K562 (cell line): Measurements from ENCODE around the gene EGFR. TPM values are rescaled to one million over a fixed set of nuclear protein-coding genes. Genes with fewer than 3 reads are reported as not detected.

Source experiments
- DIDO1 ChIP-seq: fragments of 450-650 bp; IDR thresholded peaks from 2 replicates; pipeline ENCODE4 v1.6.1; 2016; ENCODE audit warnings: low read depth, missing biosample characterization, missing genetic modification characterization
- FOXJ3 ChIP-seq: sonication (generic); formaldehyde crosslinking; IDR thresholded peaks from 2 replicates; pipeline ENCODE4 v1.4.0; 2020; ENCODE audit warnings: mild to moderate bottlenecking, missing genetic modification reagents
- HDAC8 ChIP-seq: fragments of 450-650 bp; IDR thresholded peaks from 2 replicates; pipeline ENCODE4 v1.6.1; 2016; ENCODE audit warnings: mild to moderate bottlenecking, missing genetic modification characterization, moderate library complexity, missing compliant biosample characterization
- NUFIP1 ChIP-seq: fragments of 450-650 bp; IDR thresholded peaks from 2 replicates; pipeline ENCODE4 v1.6.1; 2018; ENCODE audit not compliant: partially characterized antibody
- POU5F1 ChIP-seq: fragments of 150-350 bp; IDR thresholded peaks from 2 replicates; pipeline ENCODE4 v1.6.1; 2014; ENCODE audit warnings: borderline replicate concordance, low read length, low read depth, mild to moderate bottlenecking; ENCODE audit not compliant: partially characterized antibody
- polyA plus RNA-seq, 8 experiments: library from polyadenylated mRNA; depleted of rRNA in 4 of 8; stranded (reverse) in 5 of 8; unstranded in 3 of 8; fragments of >200 nt; fragmentation: Nextera tagmentation in 2 of 8; fragmentation: Illumina TruSeq in 1 of 8; extraction: Ambion mirVana in 2 of 8; extraction: Trizol in 1 of 8; gene quantifications; 2 replicates each; pipeline versions ENCODE4 v1.2.1 to v1.2.3, GENCODE V29; 2011 to 2014; ENCODE audit warnings: inconsistent platforms in 1 of 8, missing spikeins in 1 of 8
- total RNA-seq, 7 experiments: library from RNA; depleted of rRNA in 6 of 7; stranded (reverse); fragments of >200 nt in 6 of 7; fragmentation: Illumina TruSeq in 2 of 7; extraction: Trizol in 2 of 7; gene quantifications; 2 replicates each; pipeline versions ENCODE4 v1.2.1 to v1.2.3, GENCODE V29; 2011 to 2021; ENCODE audit warnings: low replicate concordance in 1 of 7
- TF ChIP-seq, protein P1 (sequence below): fragments of 450-650 bp; formaldehyde crosslinking; IDR thresholded peaks from 2 replicates; pipeline ENCODE4 v1.4.0; 2020; ENCODE audit warnings: mild to moderate bottlenecking, moderate library complexity
- TF ChIP-seq, protein P2 (sequence below): fragments of 250-450 bp; sonication (Bioruptor Pico); IDR thresholded peaks from 2 replicates; pipeline ENCODE4 v1.5.0; 2022; ENCODE audit warnings: mild to moderate bottlenecking
- TF ChIP-seq, protein P3 (sequence below): fragments of 450-650 bp; IDR thresholded peaks from 2 replicates; pipeline ENCODE4 v1.6.1; 2016
- TF ChIP-seq, protein P4 (sequence below), 2 experiments: fragments of 450-650 bp in 1 of 2; sonication (generic) in 1 of 2; formaldehyde crosslinking in 1 of 2; IDR thresholded peaks; 2 replicates each; pipeline versions ENCODE4 v1.7.1 to v1.9.0; 2016 to 2022; ENCODE audit warnings: inconsistent platforms in 1 of 2, mild to moderate bottlenecking in 1 of 2, missing genetic modification reagents in 1 of 2
- TF ChIP-seq, protein P5 (sequence below), 3 experiments: IDR thresholded peaks in 2 of 3; conservative IDR thresholded peaks in 1 of 3; 2 replicates each; pipeline ENCODE4 v1.5.1; 2011 to 2012; ENCODE audit warnings: low read length in 3 of 3, mild to moderate bottlenecking in 3 of 3, control low read depth in 2 of 3, improper control_type of control experiment in 1 of 3, inconsistent platforms in 1 of 3, low read depth in 1 of 3, mixed read lengths in 1 of 3, moderate library complexity in 1 of 3; ENCODE audit not compliant: insufficient read depth in 2 of 3

EGFR gene
- total and polyA plus RNA-seq, 9 of the 15 experiments (the other 6 are each of a cell fraction or from before 2014, with no cell fraction given), result 0.13 TPM; not detected in 8

DNA sequence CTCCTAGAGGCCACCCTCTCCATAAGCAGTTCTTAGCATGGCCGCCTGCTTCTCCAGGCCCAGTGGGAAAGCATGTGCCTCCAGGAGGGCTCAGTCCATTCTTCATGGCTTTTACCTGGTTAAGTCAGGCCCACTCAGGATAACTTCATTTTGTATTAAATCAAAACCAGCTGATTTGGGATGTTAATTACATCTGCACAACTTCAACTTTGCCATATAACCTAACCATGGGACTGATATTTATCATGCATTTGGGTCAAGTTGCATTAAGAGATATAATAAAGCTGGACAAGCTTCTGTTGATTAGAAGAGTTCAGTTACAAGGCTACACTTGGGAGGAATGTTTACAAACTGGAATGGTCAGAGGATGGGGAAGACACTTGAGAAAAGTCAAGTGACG is 65.5 kb downstream of the EGFR start (continued):
- TF ChIP-seq, protein P1, sequence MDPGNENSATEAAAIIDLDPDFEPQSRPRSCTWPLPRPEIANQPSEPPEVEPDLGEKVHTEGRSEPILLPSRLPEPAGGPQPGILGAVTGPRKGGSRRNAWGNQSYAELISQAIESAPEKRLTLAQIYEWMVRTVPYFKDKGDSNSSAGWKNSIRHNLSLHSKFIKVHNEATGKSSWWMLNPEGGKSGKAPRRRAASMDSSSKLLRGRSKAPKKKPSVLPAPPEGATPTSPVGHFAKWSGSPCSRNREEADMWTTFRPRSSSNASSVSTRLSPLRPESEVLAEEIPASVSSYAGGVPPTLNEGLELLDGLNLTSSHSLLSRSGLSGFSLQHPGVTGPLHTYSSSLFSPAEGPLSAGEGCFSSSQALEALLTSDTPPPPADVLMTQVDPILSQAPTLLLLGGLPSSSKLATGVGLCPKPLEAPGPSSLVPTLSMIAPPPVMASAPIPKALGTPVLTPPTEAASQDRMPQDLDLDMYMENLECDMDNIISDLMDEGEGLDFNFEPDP (CRISPR knock-in tag), result no peak
- TF ChIP-seq HDAC8, result no peak
- no peak for TF ChIP-seq POU5F1
- TF ChIP-seq FOXJ3 (CRISPR knock-in tag), result no peak
- TF ChIP-seq NUFIP1, result no peak
- TF ChIP-seq, protein P2, sequence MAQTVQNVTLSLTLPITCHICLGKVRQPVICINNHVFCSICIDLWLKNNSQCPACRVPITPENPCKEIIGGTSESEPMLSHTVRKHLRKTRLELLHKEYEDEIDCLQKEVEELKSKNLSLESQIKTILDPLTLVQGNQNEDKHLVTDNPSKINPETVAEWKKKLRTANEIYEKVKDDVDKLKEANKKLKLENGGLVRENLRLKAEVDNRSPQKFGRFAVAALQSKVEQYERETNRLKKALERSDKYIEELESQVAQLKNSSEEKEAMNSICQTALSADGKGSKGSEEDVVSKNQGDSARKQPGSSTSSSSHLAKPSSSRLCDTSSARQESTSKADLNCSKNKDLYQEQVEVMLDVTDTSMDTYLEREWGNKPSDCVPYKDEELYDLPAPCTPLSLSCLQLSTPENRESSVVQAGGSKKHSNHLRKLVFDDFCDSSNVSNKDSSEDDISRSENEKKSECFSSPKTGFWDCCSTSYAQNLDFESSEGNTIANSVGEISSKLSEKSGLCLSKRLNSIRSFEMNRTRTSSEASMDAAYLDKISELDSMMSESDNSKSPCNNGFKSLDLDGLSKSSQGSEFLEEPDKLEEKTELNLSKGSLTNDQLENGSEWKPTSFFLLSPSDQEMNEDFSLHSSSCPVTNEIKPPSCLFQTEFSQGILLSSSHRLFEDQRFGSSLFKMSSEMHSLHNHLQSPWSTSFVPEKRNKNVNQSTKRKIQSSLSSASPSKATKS (CRISPR knock-in tag), result no peak
- TF ChIP-seq, protein P3, sequence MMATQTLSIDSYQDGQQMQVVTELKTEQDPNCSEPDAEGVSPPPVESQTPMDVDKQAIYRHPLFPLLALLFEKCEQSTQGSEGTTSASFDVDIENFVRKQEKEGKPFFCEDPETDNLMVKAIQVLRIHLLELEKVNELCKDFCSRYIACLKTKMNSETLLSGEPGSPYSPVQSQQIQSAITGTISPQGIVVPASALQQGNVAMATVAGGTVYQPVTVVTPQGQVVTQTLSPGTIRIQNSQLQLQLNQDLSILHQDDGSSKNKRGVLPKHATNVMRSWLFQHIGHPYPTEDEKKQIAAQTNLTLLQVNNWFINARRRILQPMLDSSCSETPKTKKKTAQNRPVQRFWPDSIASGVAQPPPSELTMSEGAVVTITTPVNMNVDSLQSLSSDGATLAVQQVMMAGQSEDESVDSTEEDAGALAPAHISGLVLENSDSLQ, result no peak
- TF ChIP-seq, protein P4, sequence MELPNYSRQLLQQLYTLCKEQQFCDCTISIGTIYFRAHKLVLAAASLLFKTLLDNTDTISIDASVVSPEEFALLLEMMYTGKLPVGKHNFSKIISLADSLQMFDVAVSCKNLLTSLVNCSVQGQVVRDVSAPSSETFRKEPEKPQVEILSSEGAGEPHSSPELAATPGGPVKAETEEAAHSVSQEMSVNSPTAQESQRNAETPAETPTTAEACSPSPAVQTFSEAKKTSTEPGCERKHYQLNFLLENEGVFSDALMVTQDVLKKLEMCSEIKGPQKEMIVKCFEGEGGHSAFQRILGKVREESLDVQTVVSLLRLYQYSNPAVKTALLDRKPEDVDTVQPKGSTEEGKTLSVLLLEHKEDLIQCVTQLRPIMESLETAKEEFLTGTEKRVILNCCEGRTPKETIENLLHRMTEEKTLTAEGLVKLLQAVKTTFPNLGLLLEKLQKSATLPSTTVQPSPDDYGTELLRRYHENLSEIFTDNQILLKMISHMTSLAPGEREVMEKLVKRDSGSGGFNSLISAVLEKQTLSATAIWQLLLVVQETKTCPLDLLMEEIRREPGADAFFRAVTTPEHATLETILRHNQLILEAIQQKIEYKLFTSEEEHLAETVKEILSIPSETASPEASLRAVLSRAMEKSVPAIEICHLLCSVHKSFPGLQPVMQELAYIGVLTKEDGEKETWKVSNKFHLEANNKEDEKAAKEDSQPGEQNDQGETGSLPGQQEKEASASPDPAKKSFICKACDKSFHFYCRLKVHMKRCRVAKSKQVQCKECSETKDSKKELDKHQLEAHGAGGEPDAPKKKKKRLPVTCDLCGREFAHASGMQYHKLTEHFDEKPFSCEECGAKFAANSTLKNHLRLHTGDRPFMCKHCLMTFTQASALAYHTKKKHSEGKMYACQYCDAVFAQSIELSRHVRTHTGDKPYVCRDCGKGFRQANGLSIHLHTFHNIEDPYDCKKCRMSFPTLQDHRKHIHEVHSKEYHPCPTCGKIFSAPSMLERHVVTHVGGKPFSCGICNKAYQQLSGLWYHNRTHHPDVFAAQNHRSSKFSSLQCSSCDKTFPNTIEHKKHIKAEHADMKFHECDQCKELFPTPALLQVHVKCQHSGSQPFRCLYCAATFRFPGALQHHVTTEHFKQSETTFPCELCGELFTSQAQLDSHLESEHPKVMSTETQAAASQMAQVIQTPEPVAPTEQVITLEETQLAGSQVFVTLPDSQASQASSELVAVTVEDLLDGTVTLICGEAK (IDR thresholded peaks at IDR 0.05), result no peak
- TF ChIP-seq, protein P4 (CRISPR knock-in tag; IDR thresholded peaks at IDR 0.05), result no peak
- TF ChIP-seq, protein P5, sequence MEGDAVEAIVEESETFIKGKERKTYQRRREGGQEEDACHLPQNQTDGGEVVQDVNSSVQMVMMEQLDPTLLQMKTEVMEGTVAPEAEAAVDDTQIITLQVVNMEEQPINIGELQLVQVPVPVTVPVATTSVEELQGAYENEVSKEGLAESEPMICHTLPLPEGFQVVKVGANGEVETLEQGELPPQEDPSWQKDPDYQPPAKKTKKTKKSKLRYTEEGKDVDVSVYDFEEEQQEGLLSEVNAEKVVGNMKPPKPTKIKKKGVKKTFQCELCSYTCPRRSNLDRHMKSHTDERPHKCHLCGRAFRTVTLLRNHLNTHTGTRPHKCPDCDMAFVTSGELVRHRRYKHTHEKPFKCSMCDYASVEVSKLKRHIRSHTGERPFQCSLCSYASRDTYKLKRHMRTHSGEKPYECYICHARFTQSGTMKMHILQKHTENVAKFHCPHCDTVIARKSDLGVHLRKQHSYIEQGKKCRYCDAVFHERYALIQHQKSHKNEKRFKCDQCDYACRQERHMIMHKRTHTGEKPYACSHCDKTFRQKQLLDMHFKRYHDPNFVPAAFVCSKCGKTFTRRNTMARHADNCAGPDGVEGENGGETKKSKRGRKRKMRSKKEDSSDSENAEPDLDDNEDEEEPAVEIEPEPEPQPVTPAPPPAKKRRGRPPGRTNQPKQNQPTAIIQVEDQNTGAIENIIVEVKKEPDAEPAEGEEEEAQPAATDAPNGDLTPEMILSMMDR (IDR thresholded peaks at IDR 0.05 in 2 of 3, conservative IDR thresholded peaks at IDR 0.05 in 1 of 3; ENCODE audit: insufficient read depth in 2 of 3, low read depth in 1 of 3, low read length in 3 of 3), result no peak
- no peak for TF ChIP-seq DIDO1 (tag)
